Measurements from ENCODE around the gene STK24.

- TF ChIP-seq USF2 (IDR thresholded peaks at IDR 0.05; ENCODE audit: low read depth, low read length) (no peak), POLR2A (IDR thresholded peaks at IDR 0.05; ENCODE audit: low read depth, low read length) (no peak), CTCF (conservative IDR thresholded peaks at IDR 0.05; ENCODE audit: low read depth, low read length) (no peak), MXI1 (IDR thresholded peaks at IDR 0.05; ENCODE audit: borderline replicate concordance, low read depth, low read length) (no peak), MAFK (IDR thresholded peaks at IDR 0.05; ENCODE audit: low read depth, low read length) (no peak), RFX5 (IDR thresholded peaks at IDR 0.05; ENCODE audit: low read depth, low read length) (no peak), RAD21 (IDR thresholded peaks at IDR 0.05; ENCODE audit: low read length) (no peak)
These were observed 175.0 kb downstream of the STK24 start for GRCh38 chr13:98401934-98402333.
